Measurements from ENCODE around the gene PLPPR5.
"Not testable (repeated sequence)": the region's sequence is repeated elsewhere in the genome, so short reads cannot be mapped to it uniquely, and the experiment has no call there.

PLPPR5 gene, protein sequence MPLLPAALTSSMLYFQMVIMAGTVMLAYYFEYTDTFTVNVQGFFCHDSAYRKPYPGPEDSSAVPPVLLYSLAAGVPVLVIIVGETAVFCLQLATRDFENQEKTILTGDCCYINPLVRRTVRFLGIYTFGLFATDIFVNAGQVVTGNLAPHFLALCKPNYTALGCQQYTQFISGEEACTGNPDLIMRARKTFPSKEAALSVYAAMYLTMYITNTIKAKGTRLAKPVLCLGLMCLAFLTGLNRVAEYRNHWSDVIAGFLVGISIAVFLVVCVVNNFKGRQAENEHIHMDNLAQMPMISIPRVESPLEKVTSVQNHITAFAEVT

DNA sequence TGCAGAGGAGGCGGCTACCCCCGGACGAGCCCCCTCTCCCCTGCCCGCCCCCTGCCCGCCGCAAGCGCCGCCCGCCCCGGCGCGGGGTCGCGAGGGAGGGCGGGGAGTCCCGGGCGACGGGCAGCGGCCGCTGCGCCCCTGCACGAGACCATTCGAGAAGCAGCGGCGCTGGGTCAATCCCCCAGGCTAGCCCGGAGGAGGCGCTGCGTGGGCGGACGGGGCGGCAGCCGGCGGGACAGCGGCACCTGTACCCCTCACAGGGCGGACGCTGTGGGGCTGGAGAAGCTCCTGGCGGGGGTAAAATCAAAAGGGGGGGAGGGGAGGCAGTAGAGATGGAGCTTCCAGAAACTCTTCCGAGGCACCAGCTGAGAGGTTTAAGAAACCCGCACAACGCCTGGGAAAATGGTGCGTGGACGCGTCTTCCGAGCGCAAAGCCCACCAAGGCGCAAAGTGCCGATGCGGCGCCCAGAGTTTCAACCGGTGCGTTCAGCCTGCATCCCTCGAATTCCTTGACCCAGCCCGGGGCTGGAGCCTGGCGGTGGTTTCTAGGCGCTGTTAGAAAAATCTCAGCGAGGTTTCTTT is at the start of gene PLPPR5:
TSS of gene PLPPR5 (minus strand) at position 1 of the 582 bp plus-strand sequence. CDS start 190 bp downstream, outside the sequence.
- DNase-seq (ENCODE audit: low read depth in 2 of 2), result no peak

DNA sequence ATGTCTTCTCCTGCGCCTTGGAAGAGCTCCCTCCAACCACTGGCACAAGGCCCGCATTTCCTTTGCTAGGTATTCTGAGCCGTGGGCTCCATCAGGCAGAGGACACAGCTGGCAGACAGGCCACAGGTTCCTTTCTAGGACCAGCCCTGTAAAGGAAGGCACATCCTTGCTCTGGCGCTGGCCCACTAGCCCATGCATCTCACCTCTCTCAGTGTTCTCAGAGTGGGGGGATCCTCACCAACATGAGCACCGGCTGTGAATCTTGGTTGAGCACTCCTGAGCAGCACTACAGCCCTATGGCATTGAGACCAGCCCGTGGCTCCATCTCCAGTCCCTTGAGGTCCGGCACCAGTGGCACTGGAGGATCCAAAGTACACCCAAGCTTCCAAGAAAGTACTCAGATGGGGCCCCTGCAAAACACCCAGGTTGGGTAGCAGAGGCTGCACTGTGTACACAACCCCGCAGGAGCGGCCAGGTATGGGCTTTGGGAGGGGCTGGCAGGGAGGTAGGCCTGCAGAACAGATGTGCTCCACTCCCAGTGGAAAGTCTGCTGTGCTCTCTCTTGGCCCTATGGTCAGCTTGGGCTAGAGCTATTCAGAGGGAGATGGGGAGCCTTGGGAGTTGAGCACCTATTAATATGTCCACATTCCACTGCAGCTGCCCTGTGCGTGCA is 47.1 kb upstream of the PLPPR5 start:
- no peak for DNase-seq (ENCODE audit: low read depth in 2 of 2)

DNA sequence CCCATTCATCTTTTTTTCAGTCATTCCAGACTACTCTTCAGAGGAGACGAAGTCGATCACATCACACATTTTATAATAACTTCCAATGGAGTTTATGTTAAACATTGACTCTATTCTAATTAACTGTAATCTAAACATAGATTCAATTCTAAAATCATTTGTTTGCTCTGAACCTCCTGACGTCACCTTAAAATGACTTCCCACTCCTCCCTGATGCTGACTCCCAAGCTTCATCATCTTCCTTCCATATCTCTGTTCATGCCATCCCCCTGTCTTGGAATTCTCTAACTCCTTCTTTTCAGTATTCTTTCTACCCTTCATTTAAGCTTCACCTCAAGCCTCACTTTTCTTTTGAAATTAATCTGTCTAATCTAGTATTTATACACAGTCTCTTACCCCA is 45.1 kb upstream of the PLPPR5 start:
- no peak for DNase-seq (ENCODE audit: low read depth in 2 of 2)

DNA sequence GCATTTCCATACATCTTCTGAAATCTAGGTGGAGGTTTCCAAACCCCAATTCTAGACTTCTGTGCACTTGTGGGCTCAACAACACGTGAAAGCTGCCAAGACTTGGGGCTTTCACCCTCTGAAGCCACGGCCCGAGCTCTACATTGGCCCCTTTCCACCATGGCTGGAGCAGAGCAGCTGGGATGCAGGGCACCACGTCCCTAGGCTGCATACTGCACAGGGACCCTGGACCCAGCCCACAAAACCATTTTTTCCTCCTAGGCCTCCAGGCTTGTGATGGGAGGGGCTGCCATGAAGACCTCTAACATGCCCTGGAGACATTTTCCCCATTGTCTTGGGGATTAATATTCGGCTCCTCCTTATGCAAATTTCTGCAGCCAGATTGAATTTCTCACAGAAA is 32.1 kb upstream of the PLPPR5 start:
- DNase-seq (ENCODE audit: low read depth in 2 of 2), result not testable (repeated sequence)

DNA sequence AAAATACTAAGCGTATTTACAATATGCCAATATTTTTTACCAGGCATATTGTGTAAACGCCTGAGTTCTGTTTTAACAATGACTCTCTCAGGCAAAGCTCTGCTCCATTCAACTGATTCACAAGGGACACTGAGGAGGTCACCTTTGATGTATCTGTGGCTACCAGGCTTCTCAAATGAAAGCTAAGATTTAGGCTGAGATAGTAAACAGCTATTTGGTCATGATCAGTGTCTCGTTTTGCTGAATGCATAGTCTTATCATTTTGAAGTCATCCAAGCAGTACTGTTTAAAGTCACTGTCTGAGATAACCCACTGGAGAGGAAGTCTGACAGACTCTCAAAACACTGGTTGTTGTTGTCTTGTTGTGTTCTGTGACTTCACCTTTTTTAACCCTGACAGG is 13.7 kb upstream of the PLPPR5 start:
- DNase-seq (ENCODE audit: low read depth in 2 of 2), result no peak

DNA sequence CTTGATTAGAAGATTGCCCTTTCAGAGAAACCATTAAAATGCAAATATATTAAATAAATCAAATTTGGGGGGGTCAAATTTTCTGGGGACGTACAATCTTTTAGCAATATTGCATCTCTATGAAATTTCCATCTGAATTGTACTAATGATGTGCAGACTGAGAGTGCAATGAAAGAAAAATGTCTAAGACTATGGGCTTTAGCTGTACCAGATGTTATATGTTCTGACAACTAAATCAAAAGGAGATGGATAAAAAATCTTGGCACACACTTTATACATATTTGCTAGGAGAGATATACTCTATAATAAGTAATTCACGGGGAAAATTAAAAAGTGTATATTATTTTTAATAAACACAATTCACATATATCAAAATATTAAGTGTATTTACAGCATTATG is 13.0 kb upstream of the PLPPR5 start:
- no peak for DNase-seq (ENCODE audit: low read depth in 2 of 2)

DNA sequence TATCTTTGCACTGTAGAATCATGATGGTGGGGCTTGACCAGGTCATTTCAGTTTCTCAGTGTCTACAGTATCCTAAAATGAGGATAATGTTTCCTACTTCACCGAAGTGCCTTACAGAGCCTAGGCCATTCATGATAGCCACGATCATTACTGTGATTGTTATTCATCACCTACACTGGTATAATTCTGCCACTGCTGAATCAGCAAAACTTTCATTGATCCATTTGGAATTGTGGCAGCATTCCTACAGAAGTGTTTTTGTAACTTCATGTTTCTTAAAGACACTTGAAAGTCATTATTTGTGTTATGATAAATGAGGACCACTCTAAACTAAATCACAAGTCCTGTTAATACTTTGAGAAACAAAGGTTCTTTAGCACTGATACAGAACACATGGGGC is 6.0 kb upstream of the PLPPR5 start:
- DNase-seq (ENCODE audit: low read depth in 2 of 2), result no peak

DNA sequence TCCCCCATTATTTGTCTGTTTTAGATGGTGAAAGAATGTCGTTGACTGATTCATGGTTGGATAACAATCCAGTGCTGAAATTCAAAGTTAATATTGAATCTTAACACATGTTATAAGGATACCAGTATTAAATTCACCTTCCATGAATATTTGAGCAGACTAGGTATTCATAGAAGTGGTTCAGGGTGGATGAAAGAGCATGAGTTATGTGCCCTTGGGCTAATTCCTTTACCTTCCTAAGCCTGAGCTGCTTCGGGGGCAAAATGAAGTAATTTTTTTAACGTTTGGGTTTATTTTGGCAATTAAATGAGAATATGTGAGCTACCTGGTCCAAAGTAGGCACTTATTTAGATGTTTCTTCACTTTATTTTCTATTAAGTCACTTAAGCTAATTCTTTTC is 2.7 kb upstream of the PLPPR5 start:
- no peak for DNase-seq (ENCODE audit: low read depth in 2 of 2)

DNA sequence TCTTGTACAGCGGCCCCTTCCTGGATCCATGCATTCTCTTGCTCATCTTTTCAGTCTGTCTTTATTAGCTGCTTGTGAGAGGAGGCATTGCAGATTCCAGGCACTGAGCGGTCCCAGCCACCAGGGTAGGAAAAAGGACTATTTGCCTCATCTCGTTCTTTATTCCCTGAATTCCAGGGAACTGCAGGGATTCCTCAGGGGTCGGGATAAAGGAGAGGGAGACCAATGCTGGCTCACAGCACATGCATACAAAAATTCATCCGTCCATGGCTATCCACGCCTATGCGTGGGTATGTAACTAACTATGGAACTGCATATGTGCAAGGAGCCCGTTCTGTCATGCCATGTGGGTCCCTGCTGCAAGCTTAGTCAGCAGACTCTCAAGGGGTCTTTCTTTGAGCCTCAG is 879 bp upstream of the PLPPR5 start:
- DNase-seq (ENCODE audit: low read depth in 2 of 2), result no peak

DNA sequence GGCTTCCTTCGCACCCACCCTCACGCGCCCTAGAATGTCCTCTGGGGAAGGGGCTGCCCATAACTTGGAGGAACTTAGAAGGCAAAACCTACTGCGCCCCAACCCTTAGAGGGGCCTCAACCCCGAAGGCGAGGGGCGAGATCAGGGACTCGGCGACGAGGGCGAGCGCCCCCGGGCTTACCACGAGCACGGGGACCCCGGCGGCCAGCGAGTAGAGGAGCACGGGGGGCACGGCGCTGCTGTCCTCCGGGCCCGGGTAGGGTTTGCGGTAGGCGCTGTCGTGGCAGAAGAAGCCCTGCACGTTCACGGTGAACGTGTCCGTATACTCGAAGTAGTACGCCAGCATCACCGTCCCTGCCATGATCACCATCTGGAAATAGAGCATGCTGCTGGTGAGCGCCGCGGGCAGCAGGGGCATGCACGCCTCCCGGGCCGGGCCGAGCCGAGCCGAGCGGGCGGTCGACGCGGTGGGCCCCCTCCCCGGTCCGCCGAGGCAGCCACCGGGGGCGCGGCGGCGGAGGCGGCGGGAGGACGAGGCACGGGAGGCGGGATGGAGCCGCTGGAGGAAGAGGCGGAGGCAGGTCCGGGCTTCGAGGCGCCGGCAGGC is 304 bp downstream of the PLPPR5 start:
- DNase-seq (ENCODE audit: low read depth in 2 of 2), result no peak

DNA sequence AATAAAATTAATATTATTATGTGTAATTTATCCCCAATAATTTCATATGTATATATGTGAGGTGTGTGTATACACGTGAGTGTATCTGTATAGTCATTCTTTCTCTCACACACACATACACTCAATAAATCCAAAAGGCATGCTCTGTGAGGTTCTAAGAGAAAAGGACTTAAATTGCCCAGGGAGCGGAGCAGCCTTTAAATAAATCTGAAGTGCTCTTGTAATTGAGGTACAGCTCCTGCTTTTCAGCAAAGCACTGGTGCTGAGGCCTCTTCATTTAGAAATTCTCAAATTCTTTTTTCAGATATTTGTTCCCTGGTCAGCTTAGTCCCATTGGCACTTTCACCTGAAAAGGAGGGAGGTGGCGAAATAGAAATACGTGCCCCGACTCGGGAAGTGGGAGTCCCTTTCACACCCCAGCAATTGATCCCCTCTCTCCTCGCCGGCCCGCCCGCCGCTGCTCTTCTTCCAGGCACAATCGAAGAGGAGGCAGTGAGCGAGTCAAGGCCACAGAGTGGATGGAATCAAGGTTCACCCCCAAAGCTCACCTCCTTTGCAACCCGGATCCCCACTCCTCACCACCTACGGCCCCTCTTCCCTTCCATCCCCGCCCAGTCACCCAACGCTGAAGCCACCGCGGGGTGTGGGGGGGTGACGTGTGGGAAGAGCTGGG is 944 bp downstream of the PLPPR5 start:
- no peak for DNase-seq (ENCODE audit: low read depth in 2 of 2)

DNA sequence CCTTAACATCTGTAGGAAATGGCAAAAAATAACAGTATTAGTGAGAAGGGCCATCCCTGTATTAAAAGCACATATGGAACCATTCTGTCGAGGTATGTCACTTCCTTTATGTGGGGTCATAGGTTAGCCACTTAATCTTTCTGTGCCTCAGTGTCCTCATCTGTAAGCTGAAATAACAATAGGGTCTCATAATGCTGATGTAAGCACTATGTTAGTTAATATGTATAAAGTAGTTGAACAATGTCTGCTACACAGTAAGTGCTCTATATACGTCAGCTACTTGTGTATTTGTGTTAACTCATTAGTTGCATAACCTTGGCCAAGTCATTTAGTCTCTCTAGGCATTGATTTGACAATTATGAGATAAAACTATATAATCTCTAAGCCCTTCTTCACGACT is 11.8 kb downstream of the PLPPR5 start:
- no peak for DNase-seq (ENCODE audit: low read depth in 2 of 2)

DNA sequence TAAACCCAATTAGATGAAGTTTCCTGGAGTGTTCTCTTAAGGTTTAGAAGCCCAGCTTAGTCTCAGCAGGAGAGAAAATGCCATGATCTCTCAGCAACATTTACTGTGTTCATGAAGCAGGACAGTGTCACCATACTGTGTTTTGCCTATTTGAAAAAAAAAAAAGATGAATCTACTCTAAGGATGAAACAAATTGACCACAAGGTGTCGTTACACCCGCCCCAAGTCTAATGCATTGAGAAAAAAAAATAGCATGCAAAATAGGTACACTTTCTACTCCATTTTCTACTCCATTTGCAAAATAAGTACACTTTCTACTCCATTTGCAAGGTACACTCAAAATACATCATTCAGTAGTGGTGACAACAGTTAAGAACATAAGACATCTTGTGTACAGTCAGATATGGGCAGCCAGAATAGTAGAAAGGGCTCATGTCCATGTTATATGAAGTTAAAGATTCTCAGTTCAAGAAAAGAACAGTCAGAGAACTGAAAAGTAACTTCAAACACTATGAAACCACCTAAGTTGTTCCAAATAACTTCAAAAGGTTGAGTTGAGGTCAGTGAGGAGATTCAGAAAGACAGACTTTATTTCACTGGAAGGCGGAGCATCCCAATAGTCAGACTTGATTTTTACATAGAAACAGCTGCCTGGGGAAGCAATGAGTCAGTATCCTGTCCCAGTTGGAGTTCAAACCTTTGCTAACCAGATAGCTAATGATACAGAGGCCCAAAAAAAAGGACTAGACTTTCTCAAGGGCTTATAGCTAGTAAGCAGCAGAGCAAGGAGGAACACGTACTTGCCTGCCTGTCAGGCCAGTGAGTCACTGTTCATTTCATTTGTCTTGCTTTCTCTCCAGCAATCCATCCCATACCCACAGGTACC is 13.3 kb downstream of the PLPPR5 start:
- no peak for DNase-seq (ENCODE audit: low read depth in 2 of 2)

DNA sequence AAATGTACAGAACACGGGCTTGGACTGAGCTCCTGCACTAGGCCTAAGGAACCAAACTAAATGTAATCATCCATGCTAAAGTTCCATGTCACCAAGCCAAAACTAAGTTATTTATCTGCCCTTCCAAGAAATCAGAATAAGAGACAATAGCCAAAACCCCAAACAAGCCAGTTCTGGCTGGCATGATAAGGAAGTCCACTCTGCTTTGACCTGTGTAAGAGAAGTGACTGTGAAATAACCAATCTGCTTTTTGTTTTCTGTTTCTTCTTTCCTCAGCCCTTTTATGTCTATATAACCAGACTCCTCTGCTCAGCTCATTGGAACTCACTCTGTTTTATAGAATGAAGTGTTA is 15.1 kb downstream of the PLPPR5 start:
- no peak for DNase-seq (ENCODE audit: low read depth in 2 of 2)

DNA sequence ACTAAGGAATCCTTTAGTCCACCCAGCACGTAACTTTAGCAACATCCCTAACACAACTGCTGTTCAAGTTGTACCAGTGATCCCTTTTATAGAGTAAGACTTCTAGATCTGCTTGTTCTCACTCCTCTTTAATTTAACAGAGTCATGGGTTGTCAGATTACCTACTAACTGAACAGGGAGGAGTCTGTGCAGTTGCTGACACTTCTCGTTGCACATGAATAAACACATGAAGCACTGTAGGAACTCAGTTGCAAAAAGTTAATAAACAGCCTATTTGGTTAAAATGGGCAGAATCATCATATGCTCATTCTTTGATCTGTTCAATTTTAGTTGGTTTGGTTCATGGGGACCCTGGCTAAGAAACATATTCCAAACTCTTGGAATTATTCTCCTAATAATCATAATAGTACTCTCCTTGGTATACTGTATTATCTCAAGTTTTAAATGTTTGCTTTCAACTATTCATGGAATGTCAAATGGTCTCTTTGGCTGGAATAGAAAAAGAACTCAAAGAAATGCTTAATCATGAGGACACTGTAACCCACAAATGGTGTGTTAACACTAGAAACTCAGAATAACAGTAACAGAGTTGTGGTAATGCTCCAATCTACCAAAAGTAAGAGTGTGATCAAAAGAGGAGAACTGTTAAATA is 15.6 kb downstream of the PLPPR5 start:
- no peak for DNase-seq (ENCODE audit: low read depth in 2 of 2)

DNA sequence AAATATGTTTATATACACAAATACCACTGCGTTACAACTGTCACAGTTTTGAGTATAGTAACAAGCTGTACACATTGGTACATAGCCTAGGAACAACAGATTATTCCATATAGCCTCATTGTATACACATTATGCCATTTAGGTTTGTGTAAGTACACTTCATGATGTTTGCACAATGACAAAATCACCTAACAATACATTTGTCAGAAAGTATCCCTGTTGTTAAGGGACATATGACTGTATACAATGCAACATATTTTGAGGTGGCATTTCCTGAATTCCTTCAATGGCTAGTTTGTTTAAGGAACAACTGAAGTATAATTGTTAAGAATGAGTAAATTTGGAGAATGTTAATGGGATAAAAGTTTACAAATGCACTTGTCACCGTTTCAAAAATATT is 19.0 kb downstream of the PLPPR5 start:
- DNase-seq (ENCODE audit: low read depth in 2 of 2), result no peak

DNA sequence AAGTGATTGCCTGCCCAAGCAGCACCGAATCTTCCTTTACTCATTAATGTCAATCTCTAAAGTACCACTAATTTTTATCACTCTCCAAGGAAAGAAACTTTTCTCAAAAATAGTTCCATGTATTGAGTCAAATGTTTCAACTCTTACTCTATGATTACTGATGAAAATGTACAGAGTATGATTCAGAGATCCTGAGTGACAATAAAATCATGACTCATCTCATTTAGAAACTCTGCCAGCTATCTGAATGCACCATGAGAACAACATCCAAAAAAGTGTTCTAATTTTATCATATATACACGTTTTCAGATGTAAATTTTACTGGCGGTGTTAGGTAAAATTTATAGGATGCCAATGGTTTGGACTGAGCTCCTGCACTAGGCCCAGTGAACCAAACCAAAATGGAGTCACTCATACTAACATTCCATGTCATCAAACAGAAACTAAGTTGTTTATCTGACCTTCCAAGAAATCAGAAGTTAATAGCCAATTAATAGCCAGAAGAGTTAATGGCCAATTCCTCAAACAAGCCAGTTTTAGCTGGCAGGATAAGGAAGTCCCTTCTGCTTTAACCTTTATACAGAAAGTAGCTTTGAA is 22.6 kb downstream of the PLPPR5 start:
- DNase-seq (ENCODE audit: low read depth in 2 of 2), result no peak

DNA sequence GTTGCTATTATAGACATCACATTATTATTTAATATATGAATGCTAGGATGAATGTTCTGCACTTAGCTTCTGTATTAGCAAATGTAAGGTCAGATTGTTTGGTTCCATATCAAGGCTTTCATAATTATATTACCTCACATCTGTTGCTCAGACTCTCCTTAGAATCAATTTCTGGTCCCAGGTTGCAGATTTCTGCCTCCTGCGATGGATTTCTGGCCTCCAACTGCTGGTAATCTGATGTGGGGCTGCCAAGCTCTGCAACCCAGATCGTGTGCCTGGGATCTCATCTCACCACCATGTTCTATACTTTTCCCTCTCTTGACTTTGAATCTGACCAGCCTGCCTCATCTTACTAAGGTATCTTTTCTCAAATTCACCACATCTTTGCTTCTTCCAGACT is 25.2 kb downstream of the PLPPR5 start:
- DNase-seq (ENCODE audit: low read depth in 2 of 2), result no peak

DNA sequence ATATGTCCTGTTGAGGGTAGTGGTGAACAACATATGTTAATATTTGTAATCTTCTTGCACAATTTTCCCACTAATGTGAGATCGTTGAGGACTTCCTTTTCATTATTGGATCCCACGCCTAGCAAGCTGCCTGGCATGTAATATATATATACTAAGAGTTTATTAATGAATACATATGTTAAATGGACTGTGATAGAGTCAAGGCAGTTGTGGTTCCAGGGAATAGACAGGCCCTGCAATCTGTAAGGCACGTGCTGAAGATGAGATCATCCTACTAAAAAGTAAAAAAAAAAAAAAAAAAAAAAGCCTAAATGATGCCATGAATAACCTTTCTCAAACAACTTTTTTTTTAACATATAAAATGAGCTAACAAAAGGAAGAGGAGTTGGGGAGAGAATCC is 28.9 kb downstream of the PLPPR5 start:
- no peak for DNase-seq (ENCODE audit: low read depth in 2 of 2)

DNA sequence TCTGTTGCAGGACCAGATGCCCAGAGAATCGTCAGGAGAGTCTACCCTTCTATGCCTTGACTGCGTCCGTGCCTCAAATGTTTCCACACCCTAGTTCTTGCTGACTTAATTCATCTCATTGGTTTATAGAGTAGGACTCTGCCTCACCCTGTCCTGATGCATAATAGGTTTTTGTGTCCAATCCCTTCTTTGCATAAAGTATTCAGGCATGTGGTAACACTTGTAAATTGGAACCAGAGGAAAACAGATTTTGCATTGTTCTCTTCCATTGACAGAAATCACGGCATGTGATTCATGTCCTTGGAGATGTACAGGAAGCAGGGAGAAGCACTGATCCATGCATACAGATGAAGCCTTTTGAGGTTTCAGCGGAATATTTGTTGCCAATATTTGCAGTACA is 29.5 kb downstream of the PLPPR5 start:
- no peak for DNase-seq (ENCODE audit: low read depth in 2 of 2)
